Motor neuron (in vitro differentiated cells): Measurements from ENCODE around the gene FFAR2. TPM values are rescaled to one million over a fixed set of nuclear protein-coding genes. Genes with fewer than 3 reads are reported as not detected.
A peak's percentile ranks its signal among the peaks of the same experiment; 100 is the strongest.
"Not testable (repeated sequence)": the region's sequence is repeated elsewhere in the genome, so short reads cannot be mapped to it uniquely, and the experiment has no call there.

Experiments used
- ATAC-seq, 8 experiments: fragments of 200-7000 bp; cut with Tn5 transposase; replicated peaks in 6 of 8; 2 replicates each; pipeline ENCODE4 v1.8.0; 2021; ENCODE audit warnings: mild to moderate bottlenecking in 8 of 8, moderate library complexity in 8 of 8
- H3K27ac ChIP-seq, 2 donors: fragments of 250-450 bp; sonication (Bioruptor Pico); 2 replicates each; pipeline ENCODE4 v1.9.0; 2021; ENCODE audit warnings: antibody characterized with exemption in 2 of 2, mild to moderate bottlenecking in 2 of 2, moderate library complexity in 1 of 2
- H3K4me1 ChIP-seq, 2 donors: fragments of 250-450 bp; sonication (Bioruptor Pico); replicated peaks in 1 of 2; 2 replicates each; pipeline ENCODE4 v1.6.1; 2021; ENCODE audit warnings: antibody characterized with exemption in 2 of 2, mild to moderate bottlenecking in 2 of 2, moderate library complexity in 1 of 2
- H3K4me3 ChIP-seq, 5 donors: fragments of 250-450 bp; sonication (Bioruptor Pico); 2 replicates each; pipeline ENCODE4 v1.9.0; 2021; ENCODE audit warnings: antibody characterized with exemption in 5 of 5, mild to moderate bottlenecking in 5 of 5, moderate library complexity in 4 of 5
- WGBS, 10 experiments: fragments of 450-650 bp; shearing (Covaris generic); methylation state at CpG; one replicate each; pipeline ENCODE4 v1.0.0; 2022; 5-methylcytosine and 5-hydroxymethylcytosine counted together
- in situ Hi-C, 9 experiments: fragments of 400-800 bp; cut with MboI; loops; one replicate each; pipeline ENCODE4 v1.15.0; 2021; ENCODE audit warnings: low sequenced_read_pairs in 9 of 9, low pct_unique_long_range_greater_than_20kb in 2 of 9; ENCODE audit not compliant: unreplicated experiment in 9 of 9
- total RNA-seq, 8 experiments: library from RNA; unstranded; fragments of 300-600 nt; gene quantifications; 2 replicates each; pipeline versions ENCODE4 v1.2.3 to v1.2.4, GENCODE V29; 2022

FFAR2 gene
- total RNA-seq, 8 experiments from 2014 or later: 0.13 to 0.52 (median 0.14) TPM; not detected in 4

- Histone ChIP-seq H3K27ac (no peak overlapping the region), H3K4me1 (peaks cover 0 to 3% of the 10 kb centered on the region in 2 donors), H3K4me3 (no peak overlapping the region)
- in situ Hi-C loops: loop anchor here in 1 of 9 experiments (25.0 kb wide), 1 partner anchor 100 kb away; the partner anchor contains the start of genes FFAR3 and GPR42
- peak in 2 of 8 experiments; percentile 58 to 68 for ATAC-seq
- WGBS, 10 experiments: 11 to 76% (median 44%) methylated on average over 1 to 6 of the region's 6 CpGs
Observed at GRCh38 chr19:35462476-35462953, 14.5 kb downstream of the FFAR2 start.

DNA sequence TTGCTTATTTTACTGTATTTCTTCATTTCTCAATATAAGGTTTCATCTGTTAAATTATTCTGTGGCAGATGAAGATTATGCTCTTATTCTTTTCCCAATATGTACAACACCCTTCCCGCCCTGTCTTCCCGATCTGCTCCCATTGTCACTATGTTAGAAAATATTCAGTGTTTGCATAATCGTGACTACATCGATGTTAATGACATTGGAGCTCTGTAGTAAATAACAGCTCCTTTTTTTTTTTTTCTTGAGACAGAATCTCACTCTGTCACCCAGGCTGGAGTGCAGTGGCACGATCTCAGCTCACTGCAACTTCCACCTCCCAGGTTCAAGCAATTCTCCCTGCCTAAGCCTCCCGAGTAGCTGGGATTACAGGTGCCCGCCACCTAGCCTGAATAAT lies 14.9 kb downstream of the FFAR2 start:
- in situ Hi-C loops: loop anchor here in 1 of 9 experiments (25.0 kb wide), 1 partner anchor 101 kb away; the partner anchor contains the start of genes FFAR3 and GPR42

GRCh38 chr19:35466259-35466658 lies 18.2 kb downstream of the FFAR2 start:
- H3K27ac ChIP-seq: no peak overlapping the region
- no peak overlapping the region for H3K4me3 ChIP-seq
- WGBS, 10 experiments: 43 to 67% methylated on average over 1 of the region's 1 CpG; no CpG with 5 or more reads in 8 of the 10 experiments
- no peak for ATAC-seq
- in situ Hi-C loops: loop anchor here in 1 of 9 experiments (25.0 kb wide), 1 partner anchor 104 kb away; the partner anchor contains the start of genes FFAR3 and GPR42
- no peaks in the 10 kb centered on the region for H3K4me1 ChIP-seq

More for the DNA sequence above, 14.9 kb downstream of the FFAR2 start:
- WGBS, 10 experiments: 22 to 96% (median 59%) methylated on average over 2 to 6 of the region's 7 CpGs; no CpG with 5 or more reads in 2 of the 10 experiments
- not testable (repeated sequence) for H3K27ac ChIP-seq, H3K4me1 ChIP-seq, H3K4me3 ChIP-seq
- peak in 2 of 8 experiments; percentile 76 to 89 for ATAC-seq

- no peaks in the 10 kb centered on the region for H3K4me1 ChIP-seq
- no peak overlapping the region for H3K27ac ChIP-seq
- peak in 4 of 8 experiments; percentile 59 to 97 (median 95) for ATAC-seq
- in situ Hi-C loops: loop anchor here in 1 of 9 experiments (25.0 kb wide), 1 partner anchor 106 kb away; the partner anchor contains the start of genes FFAR3 and GPR42
- H3K4me3 ChIP-seq: no peak overlapping the region
- WGBS, 10 experiments: 0 to 71% (median 13%) methylated on average over 1 to 2 of the region's 2 CpGs; no CpG with 5 or more reads in 5 of the 10 experiments
Observed at GRCh38 chr19:35468637-35469036, 20.6 kb downstream of the FFAR2 start.

- in situ Hi-C loops: loop anchor here in 1 of 9 experiments (25.0 kb wide), 1 partner anchor 108 kb away; the partner anchor contains the start of genes FFAR3 and GPR42
Observed at GRCh38 chr19:35470128-35470527, 22.1 kb downstream of the FFAR2 start.

DNA sequence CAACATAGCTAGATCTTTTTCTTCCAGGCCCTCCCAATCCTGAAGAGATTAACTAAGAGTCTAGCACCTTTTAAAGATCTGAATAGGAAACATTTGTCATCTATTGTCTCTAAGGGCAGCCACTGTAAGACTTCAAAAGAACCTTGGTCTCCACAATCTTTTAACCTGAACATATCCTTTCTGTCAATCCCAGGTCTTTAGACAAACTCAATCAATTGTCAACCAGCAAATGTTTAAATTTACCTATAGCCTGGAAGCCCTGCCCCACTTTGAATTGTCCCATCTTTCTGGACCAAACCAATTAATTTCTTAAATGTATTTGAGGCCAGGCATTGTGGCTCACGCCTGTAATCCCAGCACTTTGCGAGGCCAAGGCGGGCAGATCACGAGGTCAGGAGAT lies 23.0 kb downstream of the FFAR2 start:
- 20 to 100% (median 82%) methylated on average over 1 to 4 of the region's 4 CpGs; no CpG with 5 or more reads in 4 of the 10 experiments for WGBS, 10 experiments
- in situ Hi-C loops: loop anchor here in 1 of 9 experiments (25.0 kb wide), 1 partner anchor 109 kb away; the partner anchor contains the start of genes FFAR3 and GPR42

More at GRCh38 chr19:35470128-35470527, 22.1 kb downstream of the FFAR2 start:
- Histone ChIP-seq H3K4me1 (no peaks in the 10 kb centered on the region), H3K4me3 (no peak overlapping the region), H3K27ac (no peak overlapping the region)
- WGBS, 10 experiments: 43 to 94% (median 78%) methylated on average over 2 to 6 of the region's 7 CpGs; no CpG with 5 or more reads in 1 of the 10 experiments
- ATAC-seq: no peak

GRCh38 chr19:35471946-35472345 lies 23.9 kb downstream of the FFAR2 start:
- 46 to 100% (median 83%) methylated on average over 2 to 8 of the region's 8 CpGs; no CpG with 5 or more reads in 2 of the 10 experiments for WGBS, 10 experiments

More for the DNA sequence above, 23.0 kb downstream of the FFAR2 start:
- not testable (repeated sequence) for ATAC-seq, H3K4me1 ChIP-seq, H3K27ac ChIP-seq, H3K4me3 ChIP-seq

DNA sequence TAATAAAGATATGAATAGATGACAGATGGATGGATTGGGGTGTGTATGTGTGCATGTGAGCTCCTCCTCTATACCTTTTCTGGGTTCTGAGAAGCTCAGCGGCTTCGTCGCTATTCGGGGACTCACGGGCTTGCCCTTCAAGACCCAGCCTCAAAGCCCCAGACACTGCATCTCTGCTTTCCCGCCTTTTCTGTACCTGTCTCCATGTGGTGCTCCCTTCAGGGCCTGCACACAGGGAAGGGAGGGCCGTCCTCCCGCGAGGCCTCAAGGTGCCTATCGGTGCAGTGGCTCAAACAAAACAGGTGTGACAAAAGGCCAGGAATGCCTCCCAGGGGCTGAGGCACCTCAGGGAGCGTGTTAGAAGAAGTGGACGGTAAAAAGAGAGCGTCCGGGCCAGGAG lies 26.0 kb downstream of the FFAR2 start:
- ATAC-seq: no peak
- in situ Hi-C loops: loop anchor here in 1 of 9 experiments (25.0 kb wide), 1 partner anchor 112 kb away; the partner anchor contains the start of genes FFAR3 and GPR42

More at GRCh38 chr19:35471946-35472345, 23.9 kb downstream of the FFAR2 start:
- in situ Hi-C loops: loop anchor here in 1 of 9 experiments (25.0 kb wide), 1 partner anchor 110 kb away; the partner anchor contains the start of genes FFAR3 and GPR42
- Histone ChIP-seq H3K27ac (no peak overlapping the region), H3K4me1 (no peaks in the 10 kb centered on the region), H3K4me3 (no peak overlapping the region)
- ATAC-seq: no peak

DNA sequence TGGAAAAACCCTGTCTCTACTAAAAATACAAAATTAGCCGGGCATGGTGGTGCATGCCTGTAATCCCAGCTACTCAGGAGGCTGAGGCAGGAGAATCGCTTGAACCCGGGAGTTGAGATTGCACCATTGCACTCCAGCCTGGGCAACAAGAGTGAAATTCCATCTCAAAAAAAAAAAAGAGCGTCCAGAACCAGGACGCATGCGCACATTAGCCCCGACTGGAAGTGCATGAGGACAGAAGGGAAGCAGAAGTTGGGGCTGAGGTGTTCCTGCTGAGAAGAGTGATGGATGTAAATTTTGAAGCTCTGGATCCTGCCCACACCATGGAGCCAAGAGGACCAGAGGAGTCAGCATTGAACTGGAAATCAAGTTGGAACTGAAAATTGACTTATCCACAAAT lies 26.5 kb downstream of the FFAR2 start:
- not testable (repeated sequence) for ATAC-seq, H3K27ac ChIP-seq, H3K4me1 ChIP-seq, H3K4me3 ChIP-seq
- whole genome bisulfite sequencing, 10 experiments: 64 to 100% (median 92%) methylated on average over 2 to 5 of the region's 7 CpGs; no CpG with 5 or more reads in 4 of the 10 experiments
- in situ Hi-C loops: loop anchor here in 1 of 9 experiments (25.0 kb wide), 1 partner anchor 112 kb away; the partner anchor contains the start of genes FFAR3 and GPR42

More for the DNA sequence above, 26.0 kb downstream of the FFAR2 start:
- Histone ChIP-seq H3K27ac (no peak overlapping the region), H3K4me1 (no peaks in the 10 kb centered on the region), H3K4me3 (no peak overlapping the region)
- 32 to 100% (median 93%) methylated on average over 1 to 9 of the region's 14 CpGs; no CpG with 5 or more reads in 3 of the 10 experiments for WGBS, 10 experiments

DNA sequence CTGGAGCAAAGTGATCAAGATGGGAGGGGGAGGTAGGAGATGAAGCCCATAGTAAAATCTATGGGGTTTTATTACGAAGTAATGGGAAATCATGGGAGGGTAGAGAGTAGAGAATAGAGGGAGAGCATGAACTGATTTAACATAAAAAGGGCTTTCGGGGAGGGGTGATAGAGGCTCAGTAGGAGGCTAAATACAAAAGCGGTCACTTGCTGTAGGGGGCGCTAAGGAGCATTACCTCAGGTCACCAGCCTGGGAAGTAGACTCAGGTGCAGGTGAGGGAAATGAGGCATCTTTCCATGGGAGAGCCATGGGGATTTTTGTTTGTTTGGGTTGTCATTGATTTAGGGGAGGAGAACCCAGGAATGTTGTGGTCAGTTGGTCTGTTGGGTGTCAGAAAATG lies 28.1 kb downstream of the FFAR2 start:
- no peak for ATAC-seq
- Histone ChIP-seq H3K27ac (no peak overlapping the region), H3K4me3 (no peak overlapping the region), H3K4me1 (no peaks in the 10 kb centered on the region)
- 25 to 83% (median 52%) methylated on average over 1 to 4 of the region's 4 CpGs; no CpG with 5 or more reads in 1 of the 10 experiments for WGBS, 10 experiments
- in situ Hi-C loops: loop anchor here in 1 of 9 experiments (25.0 kb wide), 1 partner anchor 114 kb away; the partner anchor contains the start of genes FFAR3 and GPR42

DNA sequence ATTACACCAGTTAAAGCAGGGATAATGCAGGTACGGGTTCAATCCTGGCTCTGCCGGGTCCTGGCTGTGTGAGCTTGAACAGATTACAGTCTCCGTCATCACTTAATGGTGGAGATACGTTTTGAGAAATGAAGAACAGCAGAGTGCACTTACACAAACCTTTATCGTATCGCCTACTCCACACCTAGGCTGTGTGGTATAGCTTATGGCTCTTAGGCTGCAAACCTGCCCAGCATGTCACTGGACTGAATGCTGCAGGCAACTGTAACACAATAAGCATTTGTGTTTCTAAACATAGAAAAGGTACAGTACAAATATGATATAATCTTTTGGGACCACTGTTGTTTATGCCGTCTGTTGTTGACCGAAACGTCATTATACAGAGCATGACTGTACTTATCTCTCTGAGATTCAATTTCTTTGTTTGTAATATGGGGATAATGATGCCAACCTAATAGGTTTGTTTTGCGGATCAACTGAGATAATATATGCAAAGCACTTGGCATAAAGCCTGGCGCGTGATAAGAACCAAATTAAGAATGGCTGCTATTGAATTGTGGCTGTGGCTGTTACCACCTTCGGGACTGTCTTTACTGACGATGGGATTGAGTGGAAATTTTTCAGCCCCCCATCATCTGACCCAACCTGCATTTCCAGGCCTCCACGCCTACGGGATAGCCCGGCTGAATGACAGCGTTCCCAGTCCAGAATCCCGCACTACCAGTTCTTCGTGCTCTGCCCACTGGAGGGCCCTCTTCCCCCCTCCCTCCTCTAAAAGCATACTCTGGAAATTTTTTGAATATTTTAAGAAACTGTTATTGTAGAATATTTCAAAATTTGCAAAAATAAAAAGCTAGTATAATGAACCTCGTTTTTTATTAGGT lies 31.0 kb downstream of the FFAR2 start:
- 57 to 83% (median 67%) methylated on average over 2 to 20 of the region's 21 CpGs for WGBS, 10 experiments
- Histone ChIP-seq H3K4me1 (no peaks in the 10 kb centered on the region), H3K4me3 (no peak overlapping the region), H3K27ac (no peak overlapping the region)
- ATAC-seq: no peak
- in situ Hi-C loops: loop anchor here in 1 of 9 experiments (25.0 kb wide), 1 partner anchor 117 kb away; the partner anchor contains the start of genes FFAR3 and GPR42

GRCh38 chr19:35483089-35483488 lies 35.0 kb downstream of the FFAR2 start:
- H3K27ac ChIP-seq: no peak overlapping the region
- no peak overlapping the region for H3K4me3 ChIP-seq
- ATAC-seq: no peak
- in situ Hi-C loops: loop anchor here in 1 of 9 experiments (25.0 kb wide), 1 partner anchor 121 kb away; the partner anchor contains the start of genes FFAR3 and GPR42
- H3K4me1 ChIP-seq: peaks cover 0 to 3% of the 10 kb centered on the region in 2 donors
- 7 to 67% (median 37%) methylated on average over 1 to 5 of the region's 5 CpGs; no CpG with 5 or more reads in 2 of the 10 experiments for WGBS, 10 experiments
